ENCODE results near the gene FAM107B.

FAM107B gene

DNA sequence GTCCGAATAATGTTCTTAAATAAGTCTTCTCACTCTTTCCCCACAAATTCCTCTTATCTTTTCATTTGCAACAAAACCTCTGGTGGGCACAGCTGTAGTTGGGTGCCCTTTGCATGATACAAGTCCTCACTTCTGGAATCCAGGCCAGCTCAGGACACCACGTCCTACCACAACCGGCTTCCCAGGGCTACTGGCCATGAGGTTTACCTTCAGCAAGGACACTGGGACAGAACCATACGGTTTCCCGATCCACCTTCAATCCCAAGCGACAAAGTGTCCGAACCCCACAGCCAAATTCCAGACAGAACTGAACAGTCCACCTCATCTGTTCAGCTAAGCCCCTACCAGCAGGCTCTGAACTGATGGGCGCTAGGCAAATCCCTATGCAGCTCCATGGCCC is 174.6 kb downstream of the FAM107B start:
- WGBS (ENCODE audit: extremely low coverage, insufficient coverage, low lambda C conversion rate) = 100% methylated on average over 1 of the region's 8 CpGs
- H2BK5ac ChIP-seq (ENCODE audit: low read length) = no peak overlapping the region

GRCh38 chr10:14598809-14599764 is 175.6 kb downstream of the FAM107B start:
- no peaks in the 10 kb centered on the region for H3K27me3 ChIP-seq (ENCODE audit: insufficient read depth, low read length, poor library complexity)
- WGBS (ENCODE audit: extremely low coverage, insufficient coverage, low lambda C conversion rate) = no CpG with 5 or more reads among the region's 11 CpGs

More for the DNA sequence above, 174.6 kb downstream of the FAM107B start:
- Histone ChIP-seq H3K36me3 (ENCODE audit: control insufficient read depth, insufficient read depth, low read length) (no peaks in the 10 kb centered on the region), H3K4ac (ENCODE audit: low read depth, low read length) (no peak overlapping the region), H2BK120ac (ENCODE audit: low read depth, low read length) (no peak overlapping the region), H3K4me1 (ENCODE audit: control insufficient read depth, low read depth, low read length) (peaks cover 2% of the 10 kb centered on the region), H3K79me2 (ENCODE audit: control insufficient read depth, insufficient read depth, low read length) (peaks cover 10% of the 10 kb centered on the region), H2BK15ac (replicated peaks; ENCODE audit: low read depth) (no peak overlapping the region), H3K27me3 (ENCODE audit: insufficient read depth, low read length, poor library complexity) (no peaks in the 10 kb centered on the region), H3K4me2 (ENCODE audit: low read length) (no peak overlapping the region), H3K23ac (ENCODE audit: low read length) (no peak overlapping the region), H3K27ac (ENCODE audit: low read depth, low read length) (no peak overlapping the region), H3K18ac (ENCODE audit: low read length) (no peak overlapping the region), H2AK5ac (ENCODE audit: low read length) (no peak overlapping the region), H3K4me3 (ENCODE audit: low read length) (no peak overlapping the region), H3K79me1 (ENCODE audit: low read length) (peaks cover 20% of the 10 kb centered on the region), H4K5ac (ENCODE audit: low read length) (no peak overlapping the region), H3K9ac (ENCODE audit: low read length) (no peak overlapping the region), H4K8ac (ENCODE audit: low read depth, low read length) (no peak overlapping the region), H3K56ac (ENCODE audit: low read length) (no peak overlapping the region)
- no peak for DNase-seq

GRCh38 chr10:14595526-14596182 is 179.0 kb downstream of the FAM107B start:
- no peak overlapping the region for H3K27ac ChIP-seq (ENCODE audit: low read depth, low read length)
- H2BK15ac ChIP-seq (replicated peaks; ENCODE audit: low read depth) = no peak overlapping the region
- H3K79me1 ChIP-seq (ENCODE audit: low read length) = peaks cover 16% of the 10 kb centered on the region
- H3K4me3 ChIP-seq (ENCODE audit: low read length) = no peak overlapping the region
- no peaks in the 10 kb centered on the region for H3K4me1 ChIP-seq (ENCODE audit: control insufficient read depth, low read depth, low read length)
- no peak overlapping the region for H3K18ac ChIP-seq (ENCODE audit: low read length)
- no peak overlapping the region for H3K4ac ChIP-seq (ENCODE audit: low read depth, low read length)
- peaks cover 9% of the 10 kb centered on the region for H3K79me2 ChIP-seq (ENCODE audit: control insufficient read depth, insufficient read depth, low read length)
- no peak overlapping the region for H3K56ac ChIP-seq (ENCODE audit: low read length)
- no peak overlapping the region for H4K5ac ChIP-seq (ENCODE audit: low read length)
- H2BK5ac ChIP-seq (ENCODE audit: low read length) = no peak overlapping the region
- DNase-seq = no peak
- H3K9ac ChIP-seq (ENCODE audit: low read length) = no peak overlapping the region
- no CpG with 5 or more reads among the region's 11 CpGs for WGBS (ENCODE audit: extremely low coverage, insufficient coverage, low lambda C conversion rate)
- H3K36me3 ChIP-seq (ENCODE audit: control insufficient read depth, insufficient read depth, low read length) = no peaks in the 10 kb centered on the region
- H3K4me2 ChIP-seq (ENCODE audit: low read length) = no peak overlapping the region
- no peak overlapping the region for H4K8ac ChIP-seq (ENCODE audit: low read depth, low read length)
- H3K23ac ChIP-seq (ENCODE audit: low read length) = no peak overlapping the region
- no peak overlapping the region for H2AK5ac ChIP-seq (ENCODE audit: low read length)
- H3K27me3 ChIP-seq (ENCODE audit: insufficient read depth, low read length, poor library complexity) = no peaks in the 10 kb centered on the region
- no peak overlapping the region for H2BK120ac ChIP-seq (ENCODE audit: low read depth, low read length)

More at GRCh38 chr10:14598809-14599764, 175.6 kb downstream of the FAM107B start:
- H2BK120ac ChIP-seq (ENCODE audit: low read depth, low read length) = no peak overlapping the region
- no peak overlapping the region for H3K56ac ChIP-seq (ENCODE audit: low read length)
- no peak overlapping the region for H2BK5ac ChIP-seq (ENCODE audit: low read length)
- H3K18ac ChIP-seq (ENCODE audit: low read length) = no peak overlapping the region
- H3K23ac ChIP-seq (ENCODE audit: low read length) = no peak overlapping the region
- H3K79me2 ChIP-seq (ENCODE audit: control insufficient read depth, insufficient read depth, low read length) = peaks cover 10% of the 10 kb centered on the region
- H3K4me3 ChIP-seq (ENCODE audit: low read length) = no peak overlapping the region
- H3K36me3 ChIP-seq (ENCODE audit: control insufficient read depth, insufficient read depth, low read length) = no peaks in the 10 kb centered on the region
- no peaks in the 10 kb centered on the region for H3K4me1 ChIP-seq (ENCODE audit: control insufficient read depth, low read depth, low read length)
- no peak overlapping the region for H2BK15ac ChIP-seq (replicated peaks; ENCODE audit: low read depth)
- no peak overlapping the region for H3K4ac ChIP-seq (ENCODE audit: low read depth, low read length)
- no peak overlapping the region for H4K8ac ChIP-seq (ENCODE audit: low read depth, low read length)
- no peak overlapping the region for H3K27ac ChIP-seq (ENCODE audit: low read depth, low read length)
- peaks cover 20% of the 10 kb centered on the region for H3K79me1 ChIP-seq (ENCODE audit: low read length)
- no peak overlapping the region for H2AK5ac ChIP-seq (ENCODE audit: low read length)
- H4K5ac ChIP-seq (ENCODE audit: low read length) = no peak overlapping the region
- no peak overlapping the region for H3K9ac ChIP-seq (ENCODE audit: low read length)
- H3K4me2 ChIP-seq (ENCODE audit: low read length) = no peak overlapping the region
- DNase-seq = no peak

DNA sequence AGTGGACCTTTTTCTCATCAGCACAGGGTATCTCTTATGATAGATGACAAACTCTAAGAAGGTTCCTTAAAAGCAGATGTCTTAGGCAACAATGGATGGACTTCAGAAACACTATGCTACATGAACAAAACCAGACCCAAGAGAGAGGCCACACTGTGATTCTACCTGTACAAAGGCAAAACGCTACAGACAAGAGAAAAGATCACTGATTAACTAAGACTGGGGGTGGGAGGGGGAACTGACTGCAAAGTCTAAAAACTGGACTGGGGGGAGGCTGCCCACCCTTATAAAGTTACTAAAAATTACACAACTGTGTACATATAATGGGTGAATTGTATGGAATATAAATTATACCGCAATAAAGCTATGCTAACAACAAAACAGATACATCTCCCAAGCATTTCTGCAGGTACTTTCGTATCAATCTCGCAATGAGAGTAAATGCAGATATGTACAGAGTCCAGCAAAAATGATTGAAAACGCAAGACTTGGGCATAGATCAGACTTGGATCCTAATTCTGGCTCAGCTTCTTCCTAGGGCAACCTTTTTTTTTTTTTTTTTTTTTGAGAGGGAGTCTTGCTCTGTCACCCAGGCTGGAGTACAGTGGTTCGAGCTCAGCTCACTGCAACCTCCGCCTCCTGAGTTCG is 179.7 kb downstream of the FAM107B start:
- no CpG with 5 or more reads among the region's 8 CpGs for WGBS (ENCODE audit: extremely low coverage, insufficient coverage, low lambda C conversion rate)
- H3K4me1 ChIP-seq (ENCODE audit: control insufficient read depth, low read depth, low read length) = no peaks in the 10 kb centered on the region
- no peaks in the 10 kb centered on the region for H3K27me3 ChIP-seq (ENCODE audit: insufficient read depth, low read length, poor library complexity)
- no peak overlapping the region for H2BK5ac ChIP-seq (ENCODE audit: low read length)
- no peak overlapping the region for H2AK5ac ChIP-seq (ENCODE audit: low read length)
- H3K79me1 ChIP-seq (ENCODE audit: low read length) = peaks cover 13% of the 10 kb centered on the region
- no peak overlapping the region for H3K9ac ChIP-seq (ENCODE audit: low read length)
- H3K36me3 ChIP-seq (ENCODE audit: control insufficient read depth, insufficient read depth, low read length) = no peaks in the 10 kb centered on the region
- H4K5ac ChIP-seq (ENCODE audit: low read length) = no peak overlapping the region
- no peak overlapping the region for H3K4me3 ChIP-seq (ENCODE audit: low read length)
- H3K18ac ChIP-seq (ENCODE audit: low read length) = no peak overlapping the region
- H3K56ac ChIP-seq (ENCODE audit: low read length) = no peak overlapping the region
- H3K23ac ChIP-seq (ENCODE audit: low read length) = no peak overlapping the region
- no peak for DNase-seq
- peaks cover 9% of the 10 kb centered on the region for H3K79me2 ChIP-seq (ENCODE audit: control insufficient read depth, insufficient read depth, low read length)
- H2BK120ac ChIP-seq (ENCODE audit: low read depth, low read length) = no peak overlapping the region
- no peak overlapping the region for H2BK15ac ChIP-seq (replicated peaks; ENCODE audit: low read depth)
- no peak overlapping the region for H3K4me2 ChIP-seq (ENCODE audit: low read length)
- H4K8ac ChIP-seq (ENCODE audit: low read depth, low read length) = no peak overlapping the region
- no peak overlapping the region for H3K4ac ChIP-seq (ENCODE audit: low read depth, low read length)
- H3K27ac ChIP-seq (ENCODE audit: low read depth, low read length) = no peak overlapping the region

GRCh38 chr10:14593806-14594205 is 180.9 kb downstream of the FAM107B start:
- Histone ChIP-seq H2BK15ac (replicated peaks; ENCODE audit: low read depth) (no peak overlapping the region), H3K23ac (ENCODE audit: low read length) (no peak overlapping the region), H2BK120ac (ENCODE audit: low read depth, low read length) (no peak overlapping the region), H4K8ac (ENCODE audit: low read depth, low read length) (no peak overlapping the region), H3K56ac (ENCODE audit: low read length) (no peak overlapping the region), H3K27ac (ENCODE audit: low read depth, low read length) (no peak overlapping the region), H3K4me3 (ENCODE audit: low read length) (no peak overlapping the region), H3K79me2 (ENCODE audit: control insufficient read depth, insufficient read depth, low read length) (peaks cover 9% of the 10 kb centered on the region), H3K4ac (ENCODE audit: low read depth, low read length) (no peak overlapping the region), H2BK5ac (ENCODE audit: low read length) (no peak overlapping the region), H3K4me2 (ENCODE audit: low read length) (no peak overlapping the region), H2AK5ac (ENCODE audit: low read length) (no peak overlapping the region), H3K4me1 (ENCODE audit: control insufficient read depth, low read depth, low read length) (no peaks in the 10 kb centered on the region), H3K36me3 (ENCODE audit: control insufficient read depth, insufficient read depth, low read length) (no peaks in the 10 kb centered on the region), H3K27me3 (ENCODE audit: insufficient read depth, low read length, poor library complexity) (no peaks in the 10 kb centered on the region), H4K5ac (ENCODE audit: low read length) (no peak overlapping the region), H3K79me1 (ENCODE audit: low read length) (peaks cover 9% of the 10 kb centered on the region), H3K18ac (ENCODE audit: low read length) (no peak overlapping the region), H3K9ac (ENCODE audit: low read length) (no peak overlapping the region)
- no CpG with 5 or more reads among the region's 3 CpGs for WGBS (ENCODE audit: extremely low coverage, insufficient coverage, low lambda C conversion rate)
- no peak for DNase-seq

Data from mesendoderm (in vitro differentiated cells).